ENCODE results near the gene MROH8. TPM values are rescaled to one million over a fixed set of nuclear protein-coding genes. Genes with fewer than 3 reads are reported as not detected.
A peak's percentile ranks its signal among the peaks of the same experiment; 100 is the strongest.

Gene MROH8
- total and polyA plus RNA-seq, 8 donors = 1.1 to 6.9 (median 1.5) TPM

GRCh38 chr20:37095108-37095598 lies 84.2 kb downstream of the MROH8 start:
- WGBS, 2 donors = 1 to 2% methylated on average over 19 of the region's 19 CpGs
- H3K9me3 ChIP-seq = no peaks in the 10 kb centered on the region
- ATAC-seq (peak; percentile 26 to 60 (median 43)), DNase-seq (peak in 3 of 6 donors; percentile 4 to 22 (median 21)), FAIRE-seq (no peak)
- intact Hi-C loops (cut with DNase I) = no loop called here
- no peak for TF ChIP-seq CTCF (IDR thresholded peaks at IDR 0.05)
- H3K36me3 ChIP-seq = no peaks in the 10 kb centered on the region
- H3K27ac ChIP-seq = peak overlapping the region in 3 of 4 donors; percentile 38 to 59 (median 53)
- H3K4me3 ChIP-seq = peak overlapping the region; percentile 64 to 94 (median 78)
- no peaks in the 10 kb centered on the region for H3K27me3 ChIP-seq
- no peaks in the 10 kb centered on the region for H3K4me1 ChIP-seq

- no peak for FAIRE-seq
- 66 to 75% methylated on average over 2 of the region's 2 CpGs for WGBS, 2 donors
Observed at GRCh38 chr20:37090407-37090806, 88.9 kb downstream of the MROH8 start.

DNA sequence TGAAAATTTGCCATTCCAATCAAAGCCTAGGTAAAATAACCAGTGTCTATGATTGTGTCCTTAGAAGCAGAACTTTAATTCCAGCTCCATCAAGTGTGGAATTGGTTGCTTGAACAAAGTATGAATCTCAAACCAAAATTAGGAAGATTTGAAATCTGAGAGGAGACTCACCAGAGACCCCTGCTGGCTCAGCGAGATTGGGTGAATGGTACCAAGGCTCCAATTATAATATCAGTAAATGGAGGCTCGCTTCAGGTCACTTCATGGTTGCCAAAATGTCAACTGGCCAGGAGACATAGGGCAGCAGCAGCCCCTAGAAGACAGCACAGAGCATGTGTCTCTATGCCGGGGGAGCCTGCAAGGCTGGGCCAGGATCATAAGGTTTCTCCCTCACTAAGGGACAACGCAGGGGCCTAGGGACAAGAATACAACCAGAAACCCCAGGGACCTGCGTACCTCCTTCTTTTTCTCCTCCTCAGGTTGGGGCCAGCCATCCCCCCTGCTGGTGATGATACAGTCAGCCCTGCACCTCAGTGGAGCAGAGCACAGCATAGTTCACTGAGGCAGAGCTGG lies 97.5 kb downstream of the MROH8 start:
- intact Hi-C loops (cut with DNase I) = no loop called here
- Histone ChIP-seq H3K9me3 (no peaks in the 10 kb centered on the region), H3K36me3 (no peaks in the 10 kb centered on the region), H3K4me1 (no peaks in the 10 kb centered on the region), H3K27me3 (no peaks in the 10 kb centered on the region), H3K4me3 (no peak overlapping the region), H3K27ac (no peak overlapping the region)
- 89 to 95% methylated on average over 5 of the region's 5 CpGs for WGBS, 2 donors
- FAIRE-seq (no peak), DNase-seq (no peak), ATAC-seq (peak in 1 of 4 donors; percentile 48)
- no peak for TF ChIP-seq CTCF (IDR thresholded peaks at IDR 0.05)

More at GRCh38 chr20:37090407-37090806, 88.9 kb downstream of the MROH8 start:
- TF ChIP-seq CTCF (IDR thresholded peaks at IDR 0.05) = no peak
- no peak overlapping the region for H3K4me3 ChIP-seq
- no peaks in the 10 kb centered on the region for H3K4me1 ChIP-seq
- H3K36me3 ChIP-seq = no peaks in the 10 kb centered on the region
- no peaks in the 10 kb centered on the region for H3K9me3 ChIP-seq
- H3K27me3 ChIP-seq = no peaks in the 10 kb centered on the region
- intact Hi-C loops (cut with DNase I) = no loop called here
- no peak for DNase-seq
- no peak overlapping the region for H3K27ac ChIP-seq
- ATAC-seq = no peak

GRCh38 chr20:37077009-37077408 lies 102.3 kb downstream of the MROH8 start:
- intact Hi-C loops (cut with DNase I) = no loop called here
- TF ChIP-seq CTCF (IDR thresholded peaks at IDR 0.05) = no peak
- WGBS, 2 donors = 98 to 100% methylated on average over 8 of the region's 8 CpGs
- Histone ChIP-seq H3K27me3 (no peaks in the 10 kb centered on the region), H3K9me3 (no peaks in the 10 kb centered on the region), H3K36me3 (no peaks in the 10 kb centered on the region), H3K27ac (no peak overlapping the region), H3K4me1 (no peaks in the 10 kb centered on the region), H3K4me3 (no peak overlapping the region)
- no peak for FAIRE-seq
- DNase-seq = no peak
- no peak for ATAC-seq

DNA sequence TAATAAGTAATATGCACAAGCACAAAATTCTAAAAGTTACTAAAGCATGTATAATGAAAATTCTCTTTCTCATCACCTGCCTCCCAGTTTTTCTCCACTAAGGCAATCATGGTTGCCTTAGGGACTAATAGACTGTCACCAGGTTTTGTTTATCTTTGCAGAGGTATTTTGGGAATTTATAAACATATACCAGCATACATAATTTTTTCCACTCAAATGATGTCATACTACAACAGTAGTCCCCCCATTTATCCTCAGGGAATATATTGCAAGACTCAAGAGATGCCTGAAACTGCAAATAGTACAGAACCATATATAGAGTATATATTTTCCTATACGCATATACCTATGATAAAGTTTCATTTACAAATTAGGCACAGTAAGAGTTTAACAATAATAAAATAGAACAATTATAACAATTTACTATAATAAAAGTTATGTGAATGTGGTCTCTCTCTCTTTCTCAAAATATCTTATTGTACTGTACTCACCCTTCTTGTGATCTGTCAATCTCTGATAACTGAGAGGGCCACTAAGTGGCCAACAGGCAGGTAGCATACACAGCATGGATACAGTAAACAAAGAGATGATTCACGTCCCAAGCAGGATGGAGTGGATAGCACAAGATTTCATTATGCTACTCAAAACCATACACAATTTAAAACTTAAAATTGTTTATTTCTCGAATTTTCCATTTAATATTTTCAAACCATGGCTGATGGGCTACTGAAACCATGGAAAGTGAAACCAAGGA lies 103.2 kb downstream of the MROH8 start:
- H3K4me3 ChIP-seq = no peak overlapping the region
- no peaks in the 10 kb centered on the region for H3K27me3 ChIP-seq
- H3K36me3 ChIP-seq = no peaks in the 10 kb centered on the region
- intact Hi-C loops (cut with DNase I) = no loop called here
- ATAC-seq (no peak), FAIRE-seq (no peak), DNase-seq (no peak)
- 91 to 94% methylated on average over 3 of the region's 3 CpGs for WGBS, 2 donors
- no peak overlapping the region for H3K27ac ChIP-seq
- no peaks in the 10 kb centered on the region for H3K4me1 ChIP-seq
- no peaks in the 10 kb centered on the region for H3K9me3 ChIP-seq
- no peak for TF ChIP-seq CTCF (IDR thresholded peaks at IDR 0.05)

Data from pancreas (tissue), 10 donors.